Activated naive CD4-positive, alpha-beta T cell treated with anti-CD3 and anti-CD28 coated beads, Interleukin-2, amount 10 ng/mL, durations not matched to agents 7 days and 5 days (primary cell): ENCODE data around the gene REM2.

ENCODE experiments used
- CTCF ChIA-PET: fragments of 350-600 bp; sonication (Branson Sonifier 250); formaldehyde crosslinking; loops from one replicate; lab custom pipeline; 2021; ENCODE audit warnings: antibody characterized with exemption; lab: Charles Lee
- DNase-seq: peaks from one replicate; pipeline ENCODE4 v3.0.0-alpha.2; 2020
- H3K27ac Mint-ChIP-seq: one replicate; pipeline ENCODE4 v1.8.0; 2021; ENCODE audit warnings: mild to moderate bottlenecking, moderate library complexity, mixed read lengths
- H3K27me3 Mint-ChIP-seq: one replicate; pipeline ENCODE4 v1.8.0; 2021; ENCODE audit warnings: mild to moderate bottlenecking, mixed read lengths
- H3K36me3 Mint-ChIP-seq: one replicate; pipeline ENCODE4 v1.8.0; 2021; ENCODE audit warnings: mixed read lengths
- H3K4me1 Mint-ChIP-seq: one replicate; pipeline ENCODE4 v1.8.0; 2021; ENCODE audit warnings: mixed read lengths
- H3K4me3 Mint-ChIP-seq: one replicate; pipeline ENCODE4 v1.8.0; 2021; ENCODE audit warnings: mild to moderate bottlenecking, moderate library complexity, mixed read lengths
- H3K9me3 Mint-ChIP-seq: one replicate; pipeline ENCODE4 v1.8.0; 2021; ENCODE audit warnings: mixed read lengths

REM2 gene

GRCh38 chr14:22922294-22922693 lies 39.3 kb downstream of the REM2 start:
- peaks cover 43% of the 10 kb centered on the region for H3K4me1 Mint-ChIP-seq
- CTCF ChIA-PET = interaction anchor here (0.9 kb wide), 1 partner anchor 60 kb away, joined by 3 read pairs; the partner anchor contains the start of gene AJUBA
- H3K9me3 Mint-ChIP-seq = no peaks in the 10 kb centered on the region
- peaks cover 50% of the 10 kb centered on the region for H3K36me3 Mint-ChIP-seq
- DNase-seq = no peak
- H3K27ac Mint-ChIP-seq = no peak overlapping the region
- H3K4me3 Mint-ChIP-seq = no peak overlapping the region
- peaks cover 6% of the 10 kb centered on the region for H3K27me3 Mint-ChIP-seq

GRCh38 chr14:22923746-22924145 lies 40.7 kb downstream of the REM2 start:
- CTCF ChIA-PET = no interaction called here
- Mint-ChIP-seq H3K27ac (peak overlapping the region; percentile 33), H3K4me3 (no peak overlapping the region), H3K36me3 (peaks cover 44% of the 10 kb centered on the region), H3K9me3 (no peaks in the 10 kb centered on the region), H3K27me3 (peaks cover 5% of the 10 kb centered on the region), H3K4me1 (peaks cover 46% of the 10 kb centered on the region)
- no peak for DNase-seq

- no peak overlapping the region for H3K4me3 Mint-ChIP-seq
- no peak overlapping the region for H3K27ac Mint-ChIP-seq
- H3K27me3 Mint-ChIP-seq = no peaks in the 10 kb centered on the region
- no peaks in the 10 kb centered on the region for H3K9me3 Mint-ChIP-seq
- CTCF ChIA-PET = no interaction called here
- H3K36me3 Mint-ChIP-seq = peaks cover 40% of the 10 kb centered on the region
- H3K4me1 Mint-ChIP-seq = peaks cover 29% of the 10 kb centered on the region
- no peak for DNase-seq
Measured at GRCh38 chr14:22925513-22925912, 42.5 kb downstream of the REM2 start.

- peaks cover 27% of the 10 kb centered on the region for H3K4me1 Mint-ChIP-seq
- no peaks in the 10 kb centered on the region for H3K9me3 Mint-ChIP-seq
- peaks cover 35% of the 10 kb centered on the region for H3K36me3 Mint-ChIP-seq
- CTCF ChIA-PET = no interaction called here
- no peaks in the 10 kb centered on the region for H3K27me3 Mint-ChIP-seq
- no peak overlapping the region for H3K27ac Mint-ChIP-seq
- DNase-seq = no peak
- no peak overlapping the region for H3K4me3 Mint-ChIP-seq
Measured at GRCh38 chr14:22926316-22926715, 43.3 kb downstream of the REM2 start.

- CTCF ChIA-PET = interaction anchor here (0.9 to 3.0 kb wide), 8 partner anchors 9 to 358 kb away, joined by 3 to 24 read pairs (median 6); partner anchors contain the start of gene RBM23
- no peak overlapping the region for H3K27ac Mint-ChIP-seq
- H3K27me3 Mint-ChIP-seq = no peaks in the 10 kb centered on the region
- H3K4me1 Mint-ChIP-seq = peaks cover 26% of the 10 kb centered on the region
- H3K36me3 Mint-ChIP-seq = peaks cover 25% of the 10 kb centered on the region
- H3K4me3 Mint-ChIP-seq = no peak overlapping the region
- no peaks in the 10 kb centered on the region for H3K9me3 Mint-ChIP-seq
- DNase-seq = peak; percentile 22
Measured at GRCh38 chr14:22928237-22929103, 45.4 kb downstream of the REM2 start.

- CTCF ChIA-PET = interaction anchor here (0.9 to 3.0 kb wide), 22 partner anchors 10 to 100 kb away, joined by 3 to 24 read pairs (median 5); partner anchors contain the start of genes AJUBA, HAUS4, RBM23 and REM2
- no peaks in the 10 kb centered on the region for H3K27me3 Mint-ChIP-seq
- H3K36me3 Mint-ChIP-seq = peaks cover 20% of the 10 kb centered on the region
- DNase-seq = peak; percentile 99
- no peaks in the 10 kb centered on the region for H3K9me3 Mint-ChIP-seq
- peaks cover 26% of the 10 kb centered on the region for H3K4me1 Mint-ChIP-seq
- no peak within 1 kb of the TSS for H3K27ac Mint-ChIP-seq
- H3K4me3 Mint-ChIP-seq = no peak within 1 kb of the TSS
Measured at GRCh38 chr14:22929104-22929960, 46.3 kb downstream of the REM2 start, which contains the start of gene PRMT5. TSS of gene PRMT5 (minus strand) at chr14:22929376. CDS start at chr14:22929361, 15 bp downstream.

- peaks cover 16% of the 10 kb centered on the region for H3K36me3 Mint-ChIP-seq
- H3K4me1 Mint-ChIP-seq = peaks cover 26% of the 10 kb centered on the region
- no peak for DNase-seq
- H3K27me3 Mint-ChIP-seq = no peaks in the 10 kb centered on the region
- no peaks in the 10 kb centered on the region for H3K9me3 Mint-ChIP-seq
- CTCF ChIA-PET = interaction anchor here (0.9 to 3.0 kb wide), 25 partner anchors 10 to 128 kb away, joined by 3 to 24 read pairs (median 5); partner anchors contain the start of genes AJUBA, HAUS4, RBM23 and REM2
- H3K4me3 Mint-ChIP-seq = no peak overlapping the region
- H3K27ac Mint-ChIP-seq = no peak overlapping the region
Measured at GRCh38 chr14:22929961-22930364, 46.9 kb downstream of the REM2 start.

- Mint-ChIP-seq H3K4me3 (no peak overlapping the region), H3K27ac (no peak overlapping the region), H3K4me1 (peaks cover 12% of the 10 kb centered on the region), H3K9me3 (no peaks in the 10 kb centered on the region), H3K27me3 (no peaks in the 10 kb centered on the region), H3K36me3 (peaks cover 4% of the 10 kb centered on the region)
- DNase-seq = no peak
- CTCF ChIA-PET = no interaction called here
Measured at GRCh38 chr14:22932146-22932545, 49.1 kb downstream of the REM2 start.

GRCh38 chr14:22935156-22935555 lies 52.1 kb downstream of the REM2 start:
- no peaks in the 10 kb centered on the region for H3K27me3 Mint-ChIP-seq
- peaks cover 4% of the 10 kb centered on the region for H3K36me3 Mint-ChIP-seq
- no peak for DNase-seq
- H3K9me3 Mint-ChIP-seq = no peaks in the 10 kb centered on the region
- no peak overlapping the region for H3K4me3 Mint-ChIP-seq
- no peak overlapping the region for H3K27ac Mint-ChIP-seq
- CTCF ChIA-PET = interaction anchor here (0.9 to 1.5 kb wide), 4 partner anchors 21 to 52 kb away, joined by 3 to 7 read pairs (median 4); no protein-coding TSS in a partner anchor
- H3K4me1 Mint-ChIP-seq = no peaks in the 10 kb centered on the region
